Measurements from ENCODE around the gene SP7. TPM values are rescaled to one million over a fixed set of nuclear protein-coding genes. Genes with fewer than 3 reads are reported as not detected.
"Not testable (repeated sequence)": the region's sequence is repeated elsewhere in the genome, so short reads cannot be mapped to it uniquely, and the experiment has no call there.

SP7 gene
- polyA plus RNA-seq, 1 donor, result 0.13 TPM

DNA sequence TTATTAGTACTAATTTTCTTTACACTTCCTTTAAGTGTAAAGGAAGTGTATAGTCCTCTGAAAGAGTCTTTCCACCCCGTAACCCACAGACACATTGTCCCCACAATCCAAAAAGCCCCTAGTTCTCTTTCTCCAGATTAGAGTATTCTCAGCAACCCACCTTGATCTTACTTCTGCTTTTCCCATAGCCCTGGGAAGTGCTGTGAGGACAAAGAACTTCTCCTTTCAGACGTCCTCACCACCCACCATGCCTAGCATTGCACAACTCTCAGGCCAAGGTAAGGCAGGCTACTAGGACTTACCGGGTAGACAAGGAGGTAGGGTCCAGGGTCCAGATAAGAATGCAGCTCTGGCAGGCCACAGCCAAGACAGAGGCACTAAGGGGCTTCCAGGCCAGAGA, 22.2 kb downstream of the SP7 start:
- no peak for DNase-seq

DNA sequence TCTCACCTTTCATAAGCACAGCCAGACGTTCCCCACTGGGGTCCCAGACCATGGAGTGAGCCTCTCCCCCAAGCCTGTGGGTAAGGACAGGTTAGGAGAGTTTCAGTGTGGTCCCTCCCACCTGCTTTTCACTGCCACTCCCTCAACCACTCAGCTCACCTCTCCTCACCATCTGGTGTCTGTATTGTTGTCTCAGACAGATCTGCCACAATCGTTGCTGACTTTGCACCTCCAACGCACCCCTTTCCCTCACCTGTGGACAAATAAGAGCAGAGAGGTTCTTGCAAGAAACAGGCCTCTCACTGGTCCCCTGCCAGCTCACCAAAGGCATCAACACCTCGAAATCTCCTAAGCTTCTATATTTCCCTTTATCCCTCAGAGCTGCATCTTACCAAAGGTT, 27.9 kb downstream of the SP7 start:
- no peak for DNase-seq

DNA sequence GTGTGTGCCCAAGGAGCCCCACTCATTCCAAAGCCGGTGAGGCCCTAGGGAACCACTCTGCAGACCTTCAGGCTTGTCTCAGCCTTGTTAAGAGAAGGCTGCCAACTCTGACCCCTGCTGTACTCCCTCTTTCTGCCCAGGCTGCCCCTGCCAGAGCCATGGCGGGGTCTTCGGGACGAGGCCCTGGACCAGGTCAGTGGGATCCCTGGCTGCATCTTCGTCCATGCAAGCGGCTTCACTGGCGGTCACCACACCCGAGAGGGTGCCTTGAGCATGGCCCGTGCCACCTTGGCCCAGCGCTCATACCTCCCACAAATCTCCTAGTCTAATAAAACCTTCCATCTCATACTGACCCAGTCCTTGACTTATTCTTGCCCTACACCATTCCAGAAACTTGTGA, 29.3 kb downstream of the SP7 start:
- DNase-seq, result no peak

DNA sequence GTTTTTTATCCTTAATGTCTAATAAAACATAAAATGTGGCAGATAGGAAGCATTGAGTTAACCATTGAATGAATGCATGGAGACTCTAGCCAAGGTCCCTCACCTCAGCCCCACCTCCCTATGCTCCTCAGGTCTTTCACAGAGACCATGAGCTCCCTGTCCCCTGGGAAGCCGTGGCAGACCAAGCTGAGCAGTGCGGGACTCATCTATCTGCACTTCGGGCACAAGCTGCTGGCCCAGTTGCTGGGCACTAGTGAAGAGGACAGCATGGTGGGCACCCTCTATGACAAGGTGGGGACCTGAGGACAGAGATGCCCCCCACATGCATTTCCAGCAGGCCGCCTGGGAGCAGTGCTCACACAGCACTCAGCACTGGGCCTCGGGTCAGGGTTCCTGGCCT, 33.3 kb downstream of the SP7 start:
- DNase-seq, result no peak

DNA sequence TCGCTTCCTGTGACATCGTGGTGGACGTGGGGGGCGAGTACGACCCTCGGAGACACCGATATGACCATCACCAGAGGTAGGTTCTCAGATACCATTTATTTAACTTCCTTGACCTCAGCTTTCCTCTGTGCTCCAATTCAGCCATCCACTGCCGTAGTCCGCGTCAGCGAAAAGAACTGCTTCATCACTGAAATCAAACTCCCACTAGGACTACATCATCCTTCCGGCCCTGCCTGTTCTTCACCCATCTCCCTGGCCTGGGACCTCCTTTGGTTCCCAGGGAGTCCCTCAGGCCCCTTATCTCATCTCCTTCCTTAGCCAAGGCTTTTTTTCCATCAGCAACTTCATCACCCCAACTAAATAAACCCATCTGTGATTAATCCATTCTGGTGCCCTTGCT, 36.0 kb downstream of the SP7 start:
- no peak for DNase-seq

DNA sequence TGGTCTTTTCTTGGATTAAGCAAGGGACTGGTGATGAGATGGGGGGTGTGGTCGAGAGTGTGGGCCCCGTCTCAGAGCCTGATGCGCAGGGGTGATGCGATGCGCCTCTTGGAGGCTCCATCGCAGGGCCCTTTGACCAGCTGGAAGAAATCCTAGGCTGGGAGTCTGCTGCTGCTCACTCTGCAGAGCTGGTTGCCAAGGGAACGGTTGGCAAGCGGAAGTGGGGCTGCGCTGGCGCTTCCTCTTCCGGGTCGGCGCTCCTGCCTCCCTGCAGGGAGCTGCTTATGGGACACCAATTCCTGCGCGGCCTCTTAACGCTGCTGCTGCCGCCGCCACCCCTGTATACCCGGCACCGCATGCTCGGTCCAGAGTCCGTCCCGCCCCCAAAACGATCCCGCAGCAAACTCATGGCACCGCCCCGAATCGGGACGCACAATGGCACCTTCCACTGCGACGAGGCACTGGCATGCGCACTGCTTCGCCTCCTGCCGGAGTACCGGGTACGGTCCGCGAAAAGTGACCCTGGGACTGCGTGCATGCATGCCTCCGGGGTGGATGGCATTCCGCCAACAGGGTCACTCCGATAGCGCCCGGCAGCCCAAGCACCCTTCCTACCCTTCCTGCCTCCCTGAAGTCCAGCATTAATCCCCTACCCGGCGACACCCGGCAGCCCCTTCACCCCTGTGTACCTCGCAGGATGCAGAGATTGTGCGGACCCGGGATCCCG, 36.5 kb downstream of the SP7 start, which contains the start of gene MYG1:
Gene MYG1, plus strand, starts transcription at position 242 of the 727 bp plus-strand sequence. Its CDS starts 43 bp downstream, at position 285.
- DNase-seq, result peak; percentile 88

DNA sequence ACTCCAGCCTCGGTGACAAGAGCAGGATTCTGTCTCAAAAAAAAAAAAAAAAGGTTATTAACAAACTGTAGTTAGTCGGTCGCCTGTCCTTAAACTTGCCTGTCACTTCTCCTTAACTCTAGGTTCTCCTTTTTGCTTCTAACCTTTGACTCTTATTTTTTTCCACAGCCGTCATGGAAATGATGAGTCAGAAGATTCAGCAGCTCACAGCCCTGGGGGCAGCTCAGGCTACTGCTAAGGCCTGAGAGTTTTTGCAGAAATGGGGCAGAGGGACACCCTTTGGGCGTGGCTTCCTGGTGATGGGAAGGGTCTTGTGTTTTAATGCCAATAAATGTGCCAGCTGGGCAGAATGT, 37.1 kb downstream of the SP7 start:
- peak; percentile 54 for DNase-seq

DNA sequence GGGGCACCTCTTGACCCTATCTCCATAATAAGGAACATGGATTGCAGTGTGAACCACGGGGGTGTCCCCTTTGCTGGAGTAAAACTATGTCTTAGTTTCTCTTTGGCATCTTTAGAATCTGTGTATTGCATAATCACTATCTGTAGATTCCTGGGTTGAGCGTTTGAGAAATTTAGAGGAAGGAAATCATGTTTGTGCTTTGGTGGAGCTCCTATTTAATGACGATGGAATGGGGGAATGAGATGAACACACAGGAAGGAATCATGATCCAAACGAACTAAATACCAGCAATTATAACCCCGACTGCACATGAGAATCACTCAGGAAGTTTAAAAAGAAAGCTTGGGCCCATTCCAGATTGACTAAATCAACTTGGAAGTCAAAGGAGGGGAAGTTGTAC, 38.0 kb downstream of the SP7 start:
- no peak for DNase-seq

DNA sequence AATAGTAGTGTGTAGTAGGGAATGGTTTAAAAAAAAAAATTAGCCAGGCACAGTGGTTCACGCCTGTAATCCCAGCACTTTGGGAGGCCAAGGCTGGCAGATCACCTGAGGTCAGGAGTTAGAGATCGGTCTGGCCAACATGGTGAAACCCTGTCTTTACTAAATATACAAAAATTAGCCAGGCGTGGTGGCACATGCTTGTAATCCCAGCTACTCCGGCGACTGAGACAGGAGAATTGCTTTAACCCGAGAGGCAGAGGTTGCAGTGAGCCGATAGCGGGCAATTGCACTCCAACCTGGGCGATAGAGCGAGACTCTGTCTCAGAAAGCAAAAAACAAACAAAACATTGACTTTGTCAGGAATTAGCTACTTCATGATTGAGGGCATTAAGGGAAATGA, 39.0 kb downstream of the SP7 start:
- DNase-seq, result not testable (repeated sequence)

DNA sequence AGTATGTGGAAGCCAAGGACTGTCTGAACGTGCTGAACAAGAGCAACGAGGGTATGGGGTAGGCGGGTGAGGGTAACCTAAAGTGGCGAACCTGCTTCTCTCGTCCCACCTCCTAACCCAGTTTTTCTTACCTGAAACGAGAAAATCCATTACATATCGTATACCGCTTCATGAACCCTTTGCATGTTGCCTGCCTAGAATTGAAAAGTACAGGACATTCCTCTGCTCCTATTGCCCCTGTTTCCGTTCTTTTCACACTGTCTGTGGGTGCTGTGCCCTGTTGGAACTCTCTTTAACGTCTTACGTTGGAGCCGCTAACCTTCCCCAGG, 40.3 kb downstream of the SP7 start:
- DNase-seq, result no peak

DNA sequence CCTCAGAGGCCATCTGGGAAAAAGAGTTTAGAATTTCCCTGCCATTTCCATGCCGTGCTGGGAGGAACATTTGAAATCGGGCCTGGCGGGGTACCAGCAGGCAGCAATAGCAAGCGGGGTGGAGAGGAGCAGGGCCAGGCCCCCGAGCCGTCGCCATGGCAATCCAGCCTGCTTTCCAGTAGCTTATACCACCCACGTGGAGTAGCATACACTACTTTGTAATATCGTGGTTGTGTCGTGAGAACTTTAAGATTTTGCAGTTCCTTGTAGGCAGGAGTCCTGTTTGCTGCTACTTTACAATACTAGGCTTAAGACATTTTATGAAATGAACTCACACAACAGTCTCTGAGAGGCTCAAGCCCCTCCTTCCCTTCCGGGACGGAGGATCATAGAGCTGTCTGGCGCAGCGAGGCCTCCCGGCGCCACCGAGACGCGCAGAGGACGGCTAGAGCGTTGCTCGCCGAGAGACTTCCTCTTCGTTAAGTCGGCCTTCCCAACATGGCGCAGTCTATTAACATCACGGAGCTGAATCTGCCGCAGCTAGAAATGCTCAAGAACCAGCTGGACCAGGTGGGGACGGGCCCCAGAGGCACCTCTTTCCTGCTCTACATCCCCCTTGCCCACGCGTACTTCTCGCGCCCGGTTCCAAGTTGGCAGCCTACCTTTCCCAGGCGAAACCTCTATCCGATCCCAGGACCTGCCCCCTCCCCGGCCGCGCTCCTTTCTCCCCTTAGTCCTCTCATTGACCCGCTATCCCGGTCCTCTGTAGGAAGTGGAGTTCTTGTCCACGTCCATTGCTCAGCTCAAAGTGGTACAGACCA, 40.9 kb downstream of the SP7 start, which contains the start of gene PFDN5:
Gene PFDN5, plus strand, starts transcription at position 473 of the 821 bp plus-strand sequence. Its CDS starts 26 bp downstream, at position 499.
- peak; percentile 94 for DNase-seq

DNA sequence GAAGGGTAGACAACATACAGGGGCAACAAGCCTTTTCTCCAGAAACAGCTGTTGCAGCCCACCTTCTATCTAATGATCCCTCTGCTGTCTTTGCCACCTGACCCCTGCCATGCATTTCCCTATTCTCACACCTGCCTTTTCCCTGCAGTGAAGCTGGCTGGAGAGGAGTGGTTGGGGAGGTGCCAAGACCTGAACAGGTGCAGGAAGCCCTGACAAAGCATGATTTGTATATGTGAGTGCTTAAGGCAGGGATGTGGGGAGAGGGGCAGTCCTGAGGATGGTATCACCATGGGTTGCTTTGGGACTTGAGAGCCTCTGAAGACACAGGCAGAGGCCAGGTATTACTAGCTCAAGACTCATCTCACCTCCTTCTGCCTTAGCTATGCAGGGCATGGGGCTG, 43.7 kb downstream of the SP7 start:
- no peak for DNase-seq

DNA sequence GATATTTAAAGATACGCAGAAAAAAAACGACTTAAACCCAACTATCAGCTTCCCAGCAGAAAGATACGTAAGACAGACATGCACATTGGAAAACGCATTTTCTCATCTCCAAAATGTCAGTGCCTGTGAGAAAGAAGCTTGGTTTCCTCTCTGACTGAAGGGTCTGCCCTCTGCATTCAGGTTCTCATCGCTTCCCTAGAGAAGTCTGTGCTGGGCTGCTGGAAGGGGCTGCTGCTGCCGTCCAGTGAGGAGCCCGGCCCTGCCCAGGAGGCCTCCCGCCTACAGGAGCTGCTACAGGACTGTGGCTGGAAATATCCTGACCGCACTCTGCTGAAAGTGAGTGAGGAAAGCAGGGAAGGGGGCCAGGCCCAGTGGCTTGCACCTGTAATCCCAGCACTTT, 45.5 kb downstream of the SP7 start:
- no peak for DNase-seq

DNA sequence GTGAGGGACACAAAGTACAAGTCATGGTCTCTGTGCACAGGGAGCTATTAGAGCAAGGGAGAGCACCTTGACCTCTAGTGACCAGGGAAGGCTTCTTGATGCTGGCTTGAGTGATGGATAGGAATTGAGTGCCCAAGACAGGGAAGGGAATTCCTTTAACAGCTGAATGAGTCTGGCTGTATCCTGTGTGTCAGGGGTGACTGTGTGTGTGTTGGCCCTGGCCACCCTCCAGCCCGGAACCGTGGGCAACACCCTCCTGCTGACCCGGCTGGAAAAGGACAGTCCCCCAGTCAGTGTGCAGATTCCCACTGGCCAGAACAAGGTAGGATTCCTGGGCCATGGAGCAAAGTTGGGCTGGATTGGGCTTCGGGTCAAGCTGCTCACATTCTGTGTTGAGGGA, 46.3 kb downstream of the SP7 start:
- DNase-seq, result no peak

DNA sequence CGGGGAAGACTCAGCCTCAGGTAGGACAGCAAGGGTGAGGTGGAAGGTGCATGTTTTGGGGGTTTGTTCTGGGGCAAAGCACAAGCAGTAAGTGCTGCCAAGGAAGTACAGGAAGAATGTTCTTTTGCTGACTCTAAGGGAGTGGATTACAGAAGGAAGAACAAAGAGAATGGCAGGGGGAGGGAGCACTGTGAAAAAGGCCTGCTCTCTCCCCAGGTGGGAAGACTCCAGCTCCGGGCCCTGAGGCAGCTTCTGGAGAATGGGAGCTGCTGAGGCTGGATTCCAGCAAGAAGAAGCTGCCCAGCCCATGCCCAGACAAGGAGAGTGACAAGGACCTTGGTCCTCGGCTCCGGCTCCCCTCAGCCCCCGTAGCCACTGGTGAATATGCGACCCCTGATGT, 47.8 kb downstream of the SP7 start:
- DNase-seq, result no peak

DNA sequence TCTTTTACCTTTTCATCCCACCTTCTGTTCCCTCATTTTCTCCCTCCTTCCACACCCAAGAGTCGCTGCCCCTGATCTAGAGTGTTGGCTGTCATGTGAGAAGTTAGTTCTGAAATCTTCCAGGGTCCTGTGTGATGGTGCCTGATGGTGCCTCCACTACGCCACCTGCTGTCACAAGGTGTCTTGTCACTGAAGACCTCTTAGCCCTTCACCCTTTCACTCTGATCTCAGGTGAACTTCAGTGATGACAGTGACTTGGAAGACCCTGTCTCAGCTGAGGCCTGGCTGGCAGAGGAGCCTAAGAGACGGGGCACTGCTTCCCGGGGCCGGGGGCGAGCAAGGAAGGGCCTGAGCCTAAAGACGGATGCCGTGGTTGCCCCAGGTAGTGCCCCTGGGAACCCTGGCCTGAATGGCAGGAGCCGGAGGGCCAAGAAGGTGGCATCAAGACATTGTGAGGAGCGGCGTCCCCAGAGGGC, 48.4 kb downstream of the SP7 start:
- DNase-seq, result peak; percentile 72

DNA sequence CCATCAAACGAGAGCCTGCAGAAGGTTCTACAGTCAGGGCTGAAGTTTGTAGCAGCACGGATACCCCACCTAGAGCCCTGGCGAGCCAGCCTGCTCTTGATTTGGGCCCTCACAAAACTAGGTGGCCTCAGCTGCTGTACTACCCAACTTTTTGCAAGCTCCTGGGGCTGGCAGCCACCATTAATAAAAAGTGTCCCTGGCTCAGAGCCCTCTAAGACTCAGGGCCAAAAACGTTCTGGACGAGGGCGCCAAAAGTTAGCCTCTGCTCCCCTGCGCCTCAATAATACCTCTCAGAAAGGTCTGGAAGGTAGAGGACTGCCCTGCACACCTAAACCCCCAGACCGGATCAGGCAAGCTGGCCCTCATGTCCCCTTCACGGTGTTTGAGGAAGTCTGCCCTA, 49.7 kb downstream of the SP7 start:
- no peak for DNase-seq

DNA sequence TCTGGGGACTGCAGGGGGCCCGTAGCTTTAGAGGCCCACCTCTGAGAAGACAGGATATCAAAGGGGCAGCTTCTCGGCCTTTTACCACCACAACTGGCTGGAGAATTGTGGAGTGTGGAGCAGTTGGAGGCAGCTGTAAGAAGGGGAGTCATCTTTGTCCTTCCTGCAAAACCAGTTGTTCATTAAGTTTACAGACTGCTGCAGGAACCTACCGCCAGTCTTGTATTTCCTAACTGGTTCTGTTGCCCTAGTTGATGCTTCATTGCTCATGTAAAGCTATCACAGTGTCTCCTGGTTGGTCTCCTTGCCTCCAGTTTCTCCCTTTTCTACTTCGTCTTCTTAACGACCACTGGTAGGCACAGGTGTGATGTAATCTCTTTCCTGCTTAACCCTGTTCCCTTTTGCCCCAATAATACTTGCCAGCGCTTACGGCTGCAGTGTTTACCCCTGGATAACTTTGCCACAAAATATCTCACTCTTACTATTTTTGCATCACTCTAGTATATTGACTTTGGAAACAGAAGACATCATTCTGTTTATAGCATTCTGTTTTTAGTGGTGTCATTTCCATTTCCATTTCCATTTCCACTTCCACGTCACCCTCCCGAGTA, 56.2 kb downstream of the SP7 start:
- no peak for DNase-seq

DNA sequence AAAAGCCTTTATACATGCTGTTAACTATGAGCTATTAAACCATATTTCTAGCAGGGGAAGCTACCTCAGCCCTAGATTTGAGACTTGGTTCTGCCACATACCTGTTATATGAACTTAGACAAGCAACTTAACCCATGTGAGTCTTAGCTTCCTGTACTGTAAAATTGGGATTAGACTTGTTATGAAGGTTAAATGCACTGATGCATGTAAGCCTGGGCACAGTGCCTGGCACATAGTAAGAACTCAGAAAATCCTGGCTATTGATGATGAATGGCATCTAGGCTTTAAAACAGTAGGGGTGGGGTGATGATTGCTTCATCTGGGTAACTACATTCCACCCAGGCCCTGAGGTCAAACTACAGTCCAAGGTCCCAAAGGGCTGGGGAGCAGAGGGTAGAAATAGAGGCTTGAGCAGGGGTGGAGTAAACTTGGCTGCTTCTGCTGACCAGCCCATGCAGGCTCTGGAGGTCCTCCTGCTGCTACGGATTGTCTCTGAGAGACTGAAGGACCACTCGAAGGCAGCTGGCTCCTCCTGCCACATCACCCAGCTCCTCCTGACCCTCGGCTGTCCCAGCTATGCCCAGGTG, 56.8 kb downstream of the SP7 start:
- no peak for DNase-seq

DNA sequence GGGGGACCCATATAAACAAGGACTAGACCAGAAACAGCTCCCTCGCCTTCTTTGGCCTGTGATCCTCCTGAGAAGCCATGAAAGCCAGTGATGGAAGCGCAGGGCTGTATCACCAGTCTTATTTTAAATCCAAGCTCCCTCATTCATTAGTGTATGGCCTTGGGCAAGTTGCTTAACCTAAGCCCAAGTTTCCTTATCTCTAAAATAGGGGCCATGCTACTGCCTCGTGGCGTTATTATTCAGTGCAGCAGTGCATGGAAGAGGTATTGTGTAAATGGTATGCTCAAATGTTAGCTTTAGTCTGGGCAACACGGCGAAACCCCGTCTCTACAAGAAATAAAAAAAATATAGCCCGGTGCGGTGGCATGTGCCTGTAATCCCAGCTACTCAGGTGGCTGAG, 58.2 kb downstream of the SP7 start:
- no peak for DNase-seq
